GM21390 (cell line): ENCODE data around the gene GRIP1.

Experiments used
- ATAC-seq: cut with Tn5 transposase; IDR thresholded peaks from one replicate; pipeline ENCODE4 v1.9.1; 2021; ENCODE audit not compliant: unreplicated experiment

GRIP1 gene

DNA sequence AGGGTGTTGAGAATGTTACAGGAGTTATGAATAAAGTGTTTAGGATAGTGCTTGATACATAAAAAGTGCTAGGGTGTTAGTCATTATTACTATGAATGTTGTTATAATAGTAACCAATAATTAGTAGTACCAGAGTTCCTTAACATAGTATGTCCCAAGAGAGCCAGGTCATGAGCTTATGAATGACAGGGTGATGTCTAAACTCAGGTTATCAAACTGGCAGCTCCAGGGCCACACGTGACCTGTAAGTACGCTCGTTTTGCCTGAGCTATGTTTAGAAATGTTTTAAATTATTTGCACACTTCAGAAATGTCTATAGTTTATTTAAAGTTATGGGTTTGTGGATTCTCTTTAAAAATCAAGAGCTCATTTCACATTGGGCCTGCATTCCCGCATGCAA lies 14.1 kb upstream of the GRIP1 start:
- no peak for ATAC-seq

- no peak for ATAC-seq
Observed at GRCh38 chr12:66692170-66692569, 13.3 kb upstream of the GRIP1 start.

DNA sequence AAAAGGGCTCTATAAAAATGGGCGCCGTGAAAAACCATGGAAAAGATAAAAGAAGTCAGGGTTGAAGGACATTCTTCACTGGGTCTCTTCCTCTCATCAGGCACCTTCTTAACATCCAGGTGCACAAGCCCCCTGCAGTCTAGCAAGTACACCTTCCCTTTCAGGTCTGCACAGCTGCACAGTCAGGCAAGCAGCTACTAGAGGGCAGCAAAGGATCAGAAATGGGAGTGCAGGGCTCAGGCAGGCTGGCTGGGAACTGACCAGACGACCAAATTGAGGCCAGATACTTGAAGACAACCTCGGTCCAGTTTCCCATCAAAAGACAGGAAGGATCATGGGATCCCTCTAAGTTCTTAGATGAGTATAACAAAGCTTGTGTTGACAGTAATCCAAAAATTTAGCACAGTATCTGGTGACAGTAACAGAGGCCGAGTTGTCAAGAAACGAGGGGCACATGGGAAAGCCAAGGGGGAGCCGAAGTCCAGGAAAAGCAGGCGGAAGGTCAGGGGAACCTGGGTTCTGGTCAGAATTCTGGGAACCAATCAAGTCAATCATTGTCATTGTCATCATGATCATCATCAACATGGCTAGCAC lies 10.1 kb upstream of the GRIP1 start:
- ATAC-seq: peak; percentile 79

GRCh38 chr12:66684222-66684621 lies 5.3 kb upstream of the GRIP1 start:
- ATAC-seq: no peak

- ATAC-seq: no peak
Observed at GRCh38 chr12:66683822-66684221, 4.9 kb upstream of the GRIP1 start.

- no peak for ATAC-seq
Observed at GRCh38 chr12:66683073-66683472, 4.2 kb upstream of the GRIP1 start.

DNA sequence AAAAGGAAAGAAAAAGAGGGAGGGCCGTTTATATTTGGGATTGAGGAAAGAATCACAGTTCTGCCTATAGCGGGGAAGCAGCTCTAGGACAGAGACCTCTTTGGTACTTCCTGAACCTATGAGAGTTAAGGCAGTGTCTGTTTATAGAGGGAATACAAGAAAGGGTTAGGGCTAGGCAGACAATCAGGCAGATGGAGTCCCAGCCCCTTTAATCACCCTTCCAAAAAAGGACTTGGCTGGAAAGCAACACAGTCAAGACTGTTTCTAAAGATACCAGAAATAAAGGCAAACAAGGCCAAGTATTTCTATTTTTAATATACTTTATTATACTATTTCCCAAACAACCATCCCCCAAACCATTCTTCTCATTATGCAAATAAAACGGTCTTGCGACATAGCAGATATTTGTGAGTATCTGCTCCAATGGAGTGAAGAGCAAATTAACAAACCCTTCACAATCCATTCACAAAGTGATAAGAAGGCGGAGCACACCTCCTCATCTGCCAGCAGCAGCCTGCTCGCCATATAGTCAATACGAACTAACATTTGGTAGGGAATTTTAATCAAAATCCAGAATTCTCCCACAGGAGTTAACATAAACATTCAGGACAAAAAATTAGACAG lies 697 bp upstream of the GRIP1 start:
- ATAC-seq: no peak

GRCh38 chr12:66676241-66676640 lies 2.6 kb downstream of the GRIP1 start:
- ATAC-seq: no peak

DNA sequence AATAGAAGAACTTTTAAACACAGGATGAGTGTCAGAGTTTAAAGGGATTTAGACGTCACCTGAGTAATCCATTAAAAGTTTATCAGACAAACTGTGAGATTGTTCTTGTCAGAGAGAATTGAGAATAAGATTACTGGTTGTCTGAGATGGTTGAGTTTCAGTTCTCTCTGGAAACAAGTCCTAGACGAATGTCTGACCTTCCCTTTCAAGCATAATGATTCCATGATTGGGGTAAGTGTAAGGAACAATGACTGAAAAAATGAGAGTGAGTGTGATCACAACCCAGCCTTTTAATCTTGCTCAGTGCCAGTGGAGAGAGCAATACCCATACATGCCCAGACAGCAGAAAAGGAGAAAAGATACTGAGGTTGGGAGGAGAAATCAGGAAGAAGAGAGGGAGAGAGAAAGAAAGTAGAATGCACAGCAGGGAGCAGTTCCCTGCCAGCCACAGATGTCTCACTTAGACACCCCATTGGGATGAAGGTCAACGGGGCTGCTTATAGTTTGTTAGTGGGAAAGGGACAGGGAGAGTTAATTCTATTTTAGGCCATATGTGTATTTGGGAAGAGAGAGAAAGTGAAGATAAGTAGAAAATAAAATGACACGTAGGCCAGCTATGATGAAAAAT lies 4.3 kb downstream of the GRIP1 start:
- ATAC-seq: no peak

DNA sequence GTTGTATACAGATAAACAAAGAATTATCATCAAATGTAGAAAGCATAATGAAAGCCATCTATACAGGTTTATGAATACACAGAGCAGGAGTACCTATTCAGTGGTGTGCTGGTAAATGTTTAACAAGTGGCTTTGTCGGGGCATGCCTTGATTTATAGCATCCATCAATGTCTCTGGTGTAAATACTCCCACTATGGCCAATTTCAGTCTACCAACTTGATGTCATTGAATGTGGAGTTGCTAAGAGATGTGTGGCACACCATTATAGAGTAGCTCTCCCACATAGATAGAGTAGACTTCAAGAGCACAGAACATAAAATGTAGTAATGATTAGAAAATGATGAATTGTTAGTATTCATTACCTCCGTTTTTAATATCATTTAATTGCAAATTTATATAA lies 9.3 kb downstream of the GRIP1 start:
- no peak for ATAC-seq

- ATAC-seq: no peak
Observed at GRCh38 chr12:66668311-66668710, 10.6 kb downstream of the GRIP1 start.

- no peak for ATAC-seq
Observed at GRCh38 chr12:66667906-66668305, 11.0 kb downstream of the GRIP1 start.

- ATAC-seq: no peak
Observed at GRCh38 chr12:66666481-66666880, 12.4 kb downstream of the GRIP1 start.

- ATAC-seq: no peak
Observed at GRCh38 chr12:66665435-66665985, 13.4 kb downstream of the GRIP1 start.

- ATAC-seq: no peak
Observed at GRCh38 chr12:66664076-66664475, 14.8 kb downstream of the GRIP1 start.

GRCh38 chr12:66663611-66664010 lies 15.3 kb downstream of the GRIP1 start:
- ATAC-seq: no peak

DNA sequence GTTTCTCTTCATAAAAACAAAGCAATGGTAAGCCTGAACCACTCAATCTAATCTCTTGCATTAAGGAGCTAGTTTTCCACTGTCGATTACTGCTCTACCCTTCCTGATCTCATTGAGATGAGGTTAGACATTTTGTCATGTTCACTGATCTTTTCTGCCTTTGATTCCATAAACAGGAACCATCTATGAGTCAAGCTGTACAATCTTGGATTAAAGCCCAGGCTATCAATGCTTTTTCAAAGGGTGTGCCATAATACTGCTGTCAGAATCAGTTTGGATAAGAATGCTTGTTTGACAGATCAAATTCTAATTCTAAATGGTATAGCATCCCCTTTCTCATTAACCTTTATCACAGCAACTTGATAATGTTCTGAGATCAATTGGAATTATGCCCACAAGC lies 16.1 kb downstream of the GRIP1 start:
- ATAC-seq: no peak

DNA sequence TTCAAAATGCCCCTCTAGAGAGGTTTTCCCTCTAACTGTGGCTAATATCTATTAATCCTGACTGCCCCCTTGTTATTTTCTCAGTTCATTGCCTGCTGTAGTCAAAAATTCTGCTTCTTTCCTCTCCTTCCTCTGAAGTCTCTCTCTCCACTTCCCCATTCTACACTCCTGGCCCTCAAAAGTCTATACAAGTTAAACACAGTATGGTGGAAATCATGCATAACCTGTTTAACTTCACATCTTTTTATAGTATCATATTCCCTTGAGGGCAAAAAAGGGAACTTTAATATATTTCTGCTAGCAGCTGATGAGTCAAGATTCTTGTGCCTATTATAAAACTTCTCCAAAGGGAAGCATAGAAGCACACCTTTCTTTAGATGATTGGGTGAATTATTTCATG lies 16.7 kb downstream of the GRIP1 start:
- no peak for ATAC-seq

GRCh38 chr12:66661357-66661756 lies 17.5 kb downstream of the GRIP1 start:
- ATAC-seq: no peak

DNA sequence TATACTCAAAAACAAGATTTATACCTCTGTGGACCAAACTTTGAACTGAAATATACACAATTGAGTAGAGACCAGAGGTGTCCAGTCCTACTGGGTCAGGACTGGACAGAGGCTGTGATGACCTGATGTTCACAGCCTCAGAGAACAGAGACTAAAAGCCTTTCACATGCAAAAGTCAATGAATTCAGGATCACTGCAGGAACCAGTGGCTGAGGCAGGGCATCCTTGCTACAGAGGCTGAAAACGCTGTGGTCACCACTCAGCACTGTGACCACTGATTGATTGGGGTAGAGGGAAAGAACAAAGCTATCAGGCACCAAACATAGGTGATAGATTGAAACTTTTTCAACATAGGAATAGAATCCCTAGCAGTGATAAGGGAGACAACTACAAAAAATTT lies 25.1 kb downstream of the GRIP1 start:
- no peak for ATAC-seq

DNA sequence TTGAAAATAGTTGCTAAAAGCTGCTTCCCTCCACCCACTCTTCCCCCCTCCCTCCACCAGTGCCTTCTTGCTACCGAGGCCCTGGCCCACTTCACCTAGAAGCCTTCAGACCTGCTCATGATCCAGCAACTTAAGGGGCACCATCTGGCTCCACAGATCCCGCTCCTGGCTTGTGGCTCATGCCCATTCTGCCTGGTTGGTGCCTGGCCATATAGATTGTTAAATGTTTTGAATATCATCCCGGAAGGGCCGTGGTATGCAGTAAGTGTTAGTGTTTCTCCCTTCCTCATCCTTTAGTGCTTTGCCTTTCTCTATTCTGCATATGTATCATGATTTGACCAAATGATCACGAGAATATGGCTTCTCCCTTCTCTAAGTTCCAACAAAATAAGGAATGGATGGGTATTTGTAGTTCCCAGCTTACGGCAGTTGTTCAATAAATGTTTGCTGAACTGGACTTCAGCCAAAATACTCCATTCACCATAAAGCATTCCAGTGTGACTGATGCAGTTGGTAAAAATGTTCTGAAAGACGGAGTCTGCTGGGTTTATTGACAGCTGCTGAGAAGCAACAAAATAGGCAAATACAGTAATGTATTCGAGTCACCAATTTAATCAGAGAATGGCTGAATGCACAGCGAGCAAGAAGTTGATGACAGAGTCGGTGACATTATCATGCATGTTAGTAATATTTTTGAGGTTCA lies 30.7 kb downstream of the GRIP1 start:
- no peak for ATAC-seq
